GM23248 (cell line): ENCODE measurements around the gene KRT80. TPM values are rescaled to one million over a fixed set of nuclear protein-coding genes. Genes with fewer than 3 reads are reported as not detected.

Experiments used
- DNase-seq: peaks from one replicate; pipeline ENCODE4 v3.0.0-alpha.2; 2015
- H2AFZ ChIP-seq: fragments of 200-600 bp; sonication (generic); 2 replicates; pipeline ENCODE4 v1.6.1; 2016; ENCODE audit warnings: antibody characterized with exemption
- H3F3A ChIP-seq: fragments of 200-600 bp; sonication (generic); 2 replicates; pipeline ENCODE4 v1.6.1; 2016; ENCODE audit warnings: mild to moderate bottlenecking, antibody characterized with exemption, mixed run types; ENCODE audit not compliant: insufficient read depth
- H3K27ac ChIP-seq: fragments of 200-600 bp; sonication (generic); 2 replicates; pipeline ENCODE4 v1.5.1; 2016; ENCODE audit warnings: mild to moderate bottlenecking
- H3K27me3 ChIP-seq: fragments of 200-600 bp; sonication (generic); replicated peaks from 2 replicates; pipeline ENCODE4 v1.6.1; 2016; ENCODE audit warnings: mild to moderate bottlenecking; ENCODE audit not compliant: insufficient read depth
- H3K36me3 ChIP-seq: fragments of 200-600 bp; sonication (generic); 2 replicates; pipeline ENCODE4 v1.6.1; 2016; ENCODE audit warnings: low read depth, mild to moderate bottlenecking
- H3K4me1 ChIP-seq: fragments of 200-600 bp; sonication (generic); 2 replicates; pipeline ENCODE4 v1.6.1; 2016; ENCODE audit warnings: mild to moderate bottlenecking; ENCODE audit not compliant: insufficient read depth
- H3K4me2 ChIP-seq: fragments of 200-600 bp; sonication (generic); one replicate; pipeline ENCODE4 v1.6.1; 2016; ENCODE audit warnings: mild to moderate bottlenecking; ENCODE audit not compliant: unreplicated experiment
- H3K4me3 ChIP-seq: fragments of 200-600 bp; sonication (generic); 2 replicates; pipeline ENCODE4 v1.5.1; 2016; ENCODE audit warnings: mild to moderate bottlenecking
- H3K79me2 ChIP-seq: fragments of 200-600 bp; sonication (generic); 2 replicates; pipeline ENCODE4 v1.6.1; 2016; ENCODE audit warnings: mild to moderate bottlenecking; ENCODE audit not compliant: insufficient read depth
- H3K9ac ChIP-seq: fragments of 200-600 bp; sonication (generic); 2 replicates; pipeline ENCODE4 v1.6.1; 2016; ENCODE audit warnings: mild to moderate bottlenecking
- H3K9me2 ChIP-seq: fragments of 200-600 bp; sonication (generic); 2 replicates; pipeline ENCODE4 v1.6.1; 2016; ENCODE audit warnings: mixed run types, mild to moderate bottlenecking, moderate library complexity; ENCODE audit not compliant: insufficient read depth
- H3K9me3 ChIP-seq: fragments of 200-600 bp; sonication (generic); one replicate; pipeline ENCODE4 v1.6.1; 2017; ENCODE audit warnings: low read depth
- H4K20me1 ChIP-seq: fragments of 200-600 bp; sonication (generic); 2 replicates; pipeline ENCODE4 v1.6.0; 2016; ENCODE audit not compliant: insufficient read depth
- EZH2 ChIP-seq: fragments of 200-600 bp; sonication (generic); IDR thresholded peaks from 2 replicates; pipeline ENCODE4 v1.6.1; 2018; ENCODE audit warnings: antibody characterized with exemption, mild to moderate bottlenecking; ENCODE audit not compliant: insufficient read depth, poor library complexity, severe bottlenecking
- EZH2phosphoT487 ChIP-seq: fragments of 200-600 bp; sonication (generic); IDR thresholded peaks from 2 replicates; pipeline ENCODE4 v1.6.1; 2018; ENCODE audit warnings: antibody characterized with exemption, moderate library complexity, mild to moderate bottlenecking, low read depth; ENCODE audit not compliant: insufficient read depth
- WGBS, 2 experiments: methylation state at CpG; one replicate each; pipeline ENCODE4 v1.1.6; 2015 to 2017; ENCODE audit warnings: low lambda C conversion rate in 2 of 2, low coverage in 1 of 2; ENCODE audit errors: missing lambda C conversion rate in 2 of 2; 5-methylcytosine and 5-hydroxymethylcytosine counted together
- in situ Hi-C: fragments of 300-500 bp; cut with MboI; formaldehyde crosslinking; loops from 2 replicates; pipeline ENCODE4 v1.15.0; 2020
- polyA plus RNA-seq: library from polyadenylated mRNA; unstranded; fragments of >200 nt; fragmentation: Nextera tagmentation; extraction: Ambion mirVana; gene quantifications from 2 replicates; pipeline ENCODE4 v1.2.1, GENCODE V29; 2016
- total RNA-seq: library from RNA; depleted of rRNA; stranded (reverse); fragments of >200 nt; shearing (Covaris generic); gene quantifications from 2 replicates; pipeline ENCODE4 v1.2.3, GENCODE V29; 2014

Gene KRT80
- total and polyA plus RNA-seq, 2 experiments from 2014 or later: 0.65 to 1.3 TPM

GRCh38 chr12:52149182-52149641, 42.6 kb downstream of the KRT80 start:
- H3K9ac ChIP-seq: peak overlapping the region; percentile 83; the same call in 1 of the 2 replicates
- no peaks in the 10 kb centered on the region for H3K9me3 ChIP-seq
- peaks cover 19% of the 10 kb centered on the region for H3F3A ChIP-seq
- 63 to 71% methylated on average over 6 of the region's 6 CpGs for WGBS, 2 experiments
- peak overlapping the region; percentile 98 for H3K27ac ChIP-seq
- no peaks in the 10 kb centered on the region for H3K79me2 ChIP-seq
- in situ Hi-C loops: no loop called here
- 0 out of 2 replicates have a peak overlapping the region, but pooled peaks have one; percentile 24 for H2AFZ ChIP-seq
- H3K9me2 ChIP-seq: no peaks in the 10 kb centered on the region
- H3K4me3 ChIP-seq: no peak overlapping the region
- H3K4me1 ChIP-seq: peaks cover 42% of the 10 kb centered on the region
- H3K27me3 ChIP-seq: no peaks in the 10 kb centered on the region
- no peaks in the 10 kb centered on the region for H4K20me1 ChIP-seq
- no peak for DNase-seq
- TF ChIP-seq EZH2phosphoT487 (no peak), EZH2 (no peak)
- H3K36me3 ChIP-seq: no peaks in the 10 kb centered on the region
- H3K4me2 ChIP-seq: no peak overlapping the region

GRCh38 chr12:52148464-52149181, 43.2 kb downstream of the KRT80 start:
- WGBS, 2 experiments: 84 to 89% methylated on average over 14 of the region's 14 CpGs
- peak overlapping the region; percentile 83 for H3K9ac ChIP-seq
- peak; percentile 29 for DNase-seq

GRCh38 chr12:52147964-52148463, 43.8 kb downstream of the KRT80 start:
- H3K4me3 ChIP-seq: no peak overlapping the region
- H3K9me3 ChIP-seq: no peaks in the 10 kb centered on the region
- peaks cover 46% of the 10 kb centered on the region for H3K4me1 ChIP-seq
- peak overlapping the region; percentile 98 for H3K27ac ChIP-seq
- H2AFZ ChIP-seq: no peak overlapping the region
- 72 to 73% methylated on average over 9 to 10 of the region's 10 CpGs for WGBS, 2 experiments
- H4K20me1 ChIP-seq: no peaks in the 10 kb centered on the region
- DNase-seq: no peak
- peaks cover 19% of the 10 kb centered on the region for H3F3A ChIP-seq
- no peaks in the 10 kb centered on the region for H3K36me3 ChIP-seq
- H3K9ac ChIP-seq: peak overlapping the region; percentile 83
- TF ChIP-seq EZH2phosphoT487: no peak
- no peak for TF ChIP-seq EZH2
- no peaks in the 10 kb centered on the region for H3K9me2 ChIP-seq
- no peaks in the 10 kb centered on the region for H3K79me2 ChIP-seq
- peak overlapping the region; percentile 44 for H3K4me2 ChIP-seq
- H3K27me3 ChIP-seq: no peaks in the 10 kb centered on the region
- in situ Hi-C loops: no loop called here

More at GRCh38 chr12:52148464-52149181, 43.2 kb downstream of the KRT80 start:
- Histone ChIP-seq H3K9me3 (no peaks in the 10 kb centered on the region), H3K4me2 (peak overlapping the region; percentile 44), H3K4me3 (no peak overlapping the region), H3K27ac (peak overlapping the region; percentile 98), H3K9me2 (no peaks in the 10 kb centered on the region), H3F3A (peaks cover 19% of the 10 kb centered on the region), H3K79me2 (no peaks in the 10 kb centered on the region), H4K20me1 (no peaks in the 10 kb centered on the region), H3K4me1 (peaks cover 48% of the 10 kb centered on the region), H3K27me3 (no peaks in the 10 kb centered on the region), H2AFZ (no peak overlapping the region), H3K36me3 (no peaks in the 10 kb centered on the region)
- no peak for TF ChIP-seq EZH2phosphoT487
- TF ChIP-seq EZH2: no peak
- in situ Hi-C loops: no loop called here

GRCh38 chr12:52147367-52147963, 44.3 kb downstream of the KRT80 start:
- Histone ChIP-seq H4K20me1 (no peaks in the 10 kb centered on the region), H3K9me3 (no peaks in the 10 kb centered on the region), H3K79me2 (no peaks in the 10 kb centered on the region), H2AFZ (no peak overlapping the region), H3K27me3 (no peaks in the 10 kb centered on the region), H3K4me3 (no peak overlapping the region), H3K4me1 (peaks cover 41% of the 10 kb centered on the region), H3K9ac (peak overlapping the region; percentile 88), H3K9me2 (no peaks in the 10 kb centered on the region), H3F3A (peaks cover 19% of the 10 kb centered on the region), H3K4me2 (peak overlapping the region; percentile 44), H3K27ac (peak overlapping the region; percentile 98), H3K36me3 (no peaks in the 10 kb centered on the region)
- WGBS, 2 experiments: 9 to 12% methylated on average over 16 to 17 of the region's 17 CpGs
- in situ Hi-C loops: no loop called here
- peak; percentile 99 for DNase-seq
- TF ChIP-seq EZH2 (no peak), EZH2phosphoT487 (no peak)
